Measurements from ENCODE around the gene SLC35G6. TPM values are rescaled to one million over a fixed set of nuclear protein-coding genes. Genes with fewer than 3 reads are reported as not detected.

SLC35G6 gene
- not detected in 2 replicates for total RNA-seq

DNA sequence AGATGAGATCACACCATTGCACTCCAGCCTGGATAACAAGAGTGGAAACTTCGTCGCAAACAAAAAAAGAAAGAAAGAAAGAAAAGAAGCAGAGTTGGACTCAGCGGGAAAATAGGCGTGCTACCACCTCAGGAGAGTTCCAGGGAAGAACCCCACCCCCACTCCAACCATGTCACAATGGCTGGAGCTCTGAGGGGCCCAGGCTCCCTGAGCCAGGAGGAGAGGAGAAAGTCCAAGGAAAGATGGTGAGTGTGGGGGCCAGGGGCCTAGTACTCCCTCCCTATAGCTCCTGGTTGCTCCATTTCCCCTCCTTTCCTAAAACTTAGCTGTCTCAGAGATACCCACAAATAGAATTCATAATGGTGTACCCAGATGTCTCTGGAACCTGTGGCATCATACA lies at the start of gene SLC35G6:
Gene SLC35G6, plus strand, starts transcription at position 172 of the 400 bp plus-strand sequence. Its CDS starts 71 bp downstream, at position 243.

DNA sequence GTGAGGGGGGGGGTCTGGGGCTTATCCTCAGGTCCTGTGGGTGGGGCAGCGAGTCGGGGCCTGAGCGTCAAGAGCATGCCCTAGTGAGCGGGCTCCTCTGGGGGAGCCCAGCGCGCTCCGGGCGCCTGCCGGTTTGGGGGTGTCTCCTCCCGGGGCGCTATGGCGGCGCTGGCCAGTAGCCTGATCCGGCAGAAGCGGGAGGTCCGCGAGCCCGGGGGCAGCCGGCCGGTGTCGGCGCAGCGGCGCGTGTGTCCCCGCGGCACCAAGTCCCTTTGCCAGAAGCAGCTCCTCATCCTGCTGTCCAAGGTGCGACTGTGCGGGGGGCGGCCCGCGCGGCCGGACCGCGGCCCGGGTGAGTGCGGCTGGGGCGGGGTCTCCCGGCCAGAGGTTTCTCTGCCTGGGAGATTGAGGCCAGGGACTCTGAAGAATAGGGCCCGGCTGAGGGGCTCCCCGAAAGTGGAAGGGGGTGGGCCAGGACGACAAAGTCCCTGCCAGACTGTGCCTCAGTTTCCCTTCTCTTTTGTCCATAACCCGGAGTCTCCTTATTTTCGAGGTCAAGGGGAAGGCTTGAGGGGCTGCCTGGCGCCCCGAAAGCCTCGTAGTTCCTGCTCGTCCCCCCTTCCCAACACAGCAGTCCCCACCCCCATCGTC lies 41.7 kb upstream of the SLC35G6 start, which contains the start of gene FGF11:
Gene FGF11, plus strand, starts transcription at position 51 of the 651 bp plus-strand sequence. Its CDS starts 109 bp downstream, at position 160.

DNA sequence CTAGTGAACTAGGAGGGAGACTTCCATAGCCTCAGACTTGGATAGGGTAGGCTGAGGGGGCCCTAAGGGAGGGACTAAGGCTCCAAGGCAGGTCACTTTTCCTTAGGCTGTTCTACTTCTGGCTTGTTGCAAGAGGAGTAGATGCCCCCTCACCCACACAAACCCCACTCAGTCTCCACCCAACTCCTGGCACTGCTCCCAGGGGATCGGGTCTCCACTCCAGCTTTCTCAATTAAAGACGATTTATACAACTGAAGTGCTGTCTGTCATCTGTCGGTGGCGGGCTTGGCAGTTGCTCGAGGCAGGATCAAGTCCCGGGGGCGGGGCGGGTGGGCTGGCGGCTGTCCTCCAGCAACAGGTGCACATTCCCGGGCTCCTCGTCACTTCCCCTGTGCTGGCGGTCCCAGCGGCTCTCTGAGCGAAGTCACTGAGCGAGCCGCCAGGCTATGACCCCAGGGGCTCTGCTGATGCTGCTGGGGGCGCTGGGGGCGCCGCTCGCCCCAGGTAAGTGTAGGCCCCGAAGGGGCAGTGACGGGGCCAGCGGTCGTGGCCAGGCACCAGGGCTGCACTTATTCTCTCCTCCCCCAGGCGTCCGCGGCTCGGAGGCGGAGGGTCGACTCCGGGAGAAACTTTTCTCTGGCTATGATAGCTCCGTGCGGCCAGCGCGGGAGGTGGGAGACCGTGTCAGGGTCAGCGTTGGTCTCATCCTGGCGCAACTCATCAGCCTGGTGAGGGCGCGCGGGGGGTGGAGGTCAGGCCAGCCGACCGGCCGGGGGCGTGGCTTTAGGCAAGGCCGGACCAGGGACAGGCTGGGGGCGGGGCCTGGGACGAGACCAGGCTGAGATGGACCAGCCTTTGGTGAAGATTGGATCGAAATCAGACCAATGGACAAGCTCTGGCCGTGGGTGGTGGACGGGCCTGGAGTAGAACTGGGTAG lies 36.3 kb upstream of the SLC35G6 start, which contains the start of gene CHRNB1:
Gene CHRNB1, plus strand, starts transcription at position 380 of the 937 bp plus-strand sequence. Its CDS starts 67 bp downstream, at position 447.

DNA sequence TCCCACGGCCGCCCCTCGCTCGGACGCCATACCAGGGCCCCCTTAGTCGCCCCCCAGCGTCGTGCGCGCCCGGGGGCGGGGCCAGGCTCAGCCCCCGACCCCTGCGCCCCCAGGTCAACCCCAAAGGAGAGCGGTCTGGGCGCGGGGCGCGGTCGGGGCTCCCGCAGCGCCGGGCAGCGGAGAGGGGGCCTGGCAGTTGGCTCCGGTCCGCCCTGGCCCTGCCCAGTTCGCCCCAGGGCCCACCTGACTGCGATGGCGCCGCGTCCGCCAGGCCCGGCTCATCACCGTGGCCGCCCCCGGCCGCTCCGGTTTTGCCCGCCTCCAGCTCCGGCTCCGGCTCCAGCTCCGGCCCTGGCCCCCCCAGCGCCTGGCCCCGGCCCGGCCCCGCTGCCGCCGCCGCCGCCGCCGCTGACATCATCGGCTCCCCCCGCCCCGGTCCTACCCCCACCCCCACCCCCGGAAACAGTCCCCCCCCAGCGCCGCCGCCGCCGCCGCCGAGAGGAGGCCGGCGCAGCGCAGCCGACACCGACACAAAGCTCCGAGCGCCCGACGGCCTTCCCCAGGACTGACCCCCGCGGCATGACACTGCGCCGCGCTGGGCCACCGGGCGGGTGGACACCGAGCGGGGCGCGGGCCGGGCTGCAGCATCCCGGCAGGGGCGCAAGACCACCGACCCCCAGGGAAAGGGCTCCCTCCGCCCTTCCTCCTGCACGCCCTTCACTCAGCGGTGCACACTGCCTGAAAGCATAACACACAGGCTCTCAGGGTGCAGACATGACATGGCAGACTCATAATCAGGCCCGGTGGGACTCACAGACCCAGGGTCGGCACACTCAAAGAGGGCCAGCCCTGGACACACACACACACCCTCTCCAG lies 1.8 kb upstream of the SLC35G6 start, which contains the start of gene ZBTB4:
Gene ZBTB4, minus strand, starts transcription at position 419 of the 876 bp plus-strand sequence. CDS start 12,830 bp downstream, outside the sequence.

DNA sequence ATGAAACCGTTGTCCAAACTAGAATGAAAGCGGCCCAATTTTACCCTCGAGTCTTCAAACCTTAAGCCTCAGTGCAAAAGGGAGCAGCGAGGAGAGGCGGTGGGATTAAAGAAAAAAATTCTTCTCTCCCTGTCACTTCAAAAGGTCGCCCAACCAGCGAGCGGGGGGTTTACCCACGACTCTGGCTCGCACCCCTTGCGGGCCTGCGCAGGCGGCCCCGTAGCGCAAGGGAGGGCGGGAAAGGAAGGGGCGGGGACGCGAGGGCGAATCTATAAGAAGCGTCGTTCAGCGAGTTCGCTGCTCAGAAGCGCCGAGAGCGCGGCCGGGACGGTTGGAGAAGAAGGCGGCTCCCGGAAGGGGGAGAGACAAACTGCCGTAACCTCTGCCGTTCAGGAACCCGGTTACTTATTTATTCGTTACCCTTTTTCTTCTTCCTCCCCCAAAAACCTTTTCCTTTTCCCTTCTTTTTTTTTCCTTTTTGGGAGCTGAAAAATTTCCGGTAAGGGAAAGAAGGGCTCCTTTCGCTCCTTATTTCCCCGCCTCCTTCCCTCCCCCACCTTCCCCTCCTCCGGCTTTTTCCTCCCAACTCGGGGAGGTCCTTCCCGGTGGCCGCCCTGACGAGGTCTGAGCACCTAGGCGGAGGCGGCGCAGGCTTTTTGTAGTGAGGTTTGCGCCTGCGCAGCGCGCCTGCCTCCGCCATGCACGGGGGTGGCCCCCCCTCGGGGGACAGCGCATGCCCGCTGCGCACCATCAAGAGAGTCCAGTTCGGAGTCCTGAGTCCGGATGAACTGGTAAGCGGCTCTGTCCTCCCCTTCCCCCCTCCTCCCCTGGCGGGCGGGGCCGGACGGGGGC lies 3.0 kb downstream of the SLC35G6 start, which contains the start of gene POLR2A:
Gene POLR2A, plus strand, starts transcription at position 300 of the 852 bp plus-strand sequence.

Other genes with a start within 250 kb of the SLC35G6 start
- gene DVL2, start 246.9 kb upstream of the SLC35G6 start, total RNA-seq = 60.4 and 61.2 TPM in 2 replicates
- 33.0 and 41.3 TPM in 2 replicates for gene PHF23, start 242.0 kb upstream of the SLC35G6 start, total RNA-seq
- 153 and 179 TPM in 2 replicates for gene GABARAP, start 239.0 kb upstream of the SLC35G6 start, total RNA-seq
- 32.1 and 51.9 TPM in 2 replicates for gene CTDNEP1, start 229.7 kb upstream of the SLC35G6 start, total RNA-seq
- 23.2 and 30.9 TPM in 2 replicates for gene ELP5, start 229.2 kb upstream of the SLC35G6 start, total RNA-seq
- gene CLDN7, start 219.0 kb upstream of the SLC35G6 start, total RNA-seq = 0.60 TPM in 1 of 2 replicates, not detected in the other
- gene SLC2A4, start 199.7 kb upstream of the SLC35G6 start, total RNA-seq = not detected in 2 replicates
- gene YBX2, start 186.8 kb upstream of the SLC35G6 start, total RNA-seq = not detected in 2 replicates
- 513 and 520 TPM in 2 replicates for gene EIF5A, start 173.8 kb upstream of the SLC35G6 start, total RNA-seq
- 24.6 and 29.5 TPM in 2 replicates for gene GPS2, start 166.1 kb upstream of the SLC35G6 start, total RNA-seq
- 20.8 and 24.0 TPM in 2 replicates for gene NEURL4, start 152.1 kb upstream of the SLC35G6 start, total RNA-seq
- 0.09 and 4.8 TPM in 2 replicates for gene ACAP1, start 144.9 kb upstream of the SLC35G6 start, total RNA-seq
- gene KCTD11, start 129.3 kb upstream of the SLC35G6 start, total RNA-seq = 14.6 and 15.1 TPM in 2 replicates
- gene TMEM95, start 126.3 kb upstream of the SLC35G6 start, total RNA-seq = not detected in 2 replicates
- gene TNK1, start 100.4 kb upstream of the SLC35G6 start, total RNA-seq = 0.09 and 1.2 TPM in 2 replicates
- gene PLSCR3, start 86.9 kb upstream of the SLC35G6 start, total RNA-seq = 22.3 and 65.3 TPM in 2 replicates
- gene TMEM256, start 77.3 kb upstream of the SLC35G6 start, total RNA-seq = 34.6 and 80.8 TPM in 2 replicates
- 15.1 and 24.1 TPM in 2 replicates for gene NLGN2, start 73.6 kb upstream of the SLC35G6 start, total RNA-seq
- gene SPEM1, start 61.1 kb upstream of the SLC35G6 start, total RNA-seq = not detected in 2 replicates
- not detected in 2 replicates for gene SPEM2, start 55.8 kb upstream of the SLC35G6 start, total RNA-seq
- not detected in 2 replicates for gene SPEM3, start 52.6 kb upstream of the SLC35G6 start, total RNA-seq
- 1.8 and 3.6 TPM in 2 replicates for gene TMEM102, start 46.0 kb upstream of the SLC35G6 start, total RNA-seq
- gene FGF11, start 41.9 kb upstream of the SLC35G6 start, total RNA-seq = 5.3 and 7.2 TPM in 2 replicates
- 3.4 and 6.2 TPM in 2 replicates for gene CHRNB1, start 36.4 kb upstream of the SLC35G6 start, total RNA-seq
- 19.6 and 28.2 TPM in 2 replicates for gene ZBTB4, start 1.8 kb upstream of the SLC35G6 start, total RNA-seq
- 89.1 and 138 TPM in 2 replicates for gene POLR2A, start 2.9 kb downstream of the SLC35G6 start, total RNA-seq
- gene TNFSF12, start 67.6 kb downstream of the SLC35G6 start, total RNA-seq = 7.4 and 16.3 TPM in 2 replicates
- 0.83 TPM in 1 of 2 replicates, not detected in the other for gene TNFSF13, start 77.3 kb downstream of the SLC35G6 start, total RNA-seq
- 64.1 and 68.3 TPM in 2 replicates for gene SENP3, start 80.5 kb downstream of the SLC35G6 start, total RNA-seq
- 5.6 and 14.5 TPM in 2 replicates for gene CD68, start 98.2 kb downstream of the SLC35G6 start, total RNA-seq
- gene MPDU1, start 102.4 kb downstream of the SLC35G6 start, total RNA-seq = 66.1 and 69.8 TPM in 2 replicates
- 0.30 and 0.32 TPM in 2 replicates for gene SOX15, start 108.6 kb downstream of the SLC35G6 start, total RNA-seq
- gene FXR2, start 133.5 kb downstream of the SLC35G6 start, total RNA-seq = 50.5 and 56.3 TPM in 2 replicates
- 18.7 and 37.4 TPM in 2 replicates for gene SAT2, start 146.4 kb downstream of the SLC35G6 start, total RNA-seq
- gene SHBG, start 148.7 kb downstream of the SLC35G6 start, total RNA-seq = 0.37 TPM in 1 of 2 replicates, not detected in the other
- gene ATP1B2, start 169.5 kb downstream of the SLC35G6 start, total RNA-seq = not detected in 2 replicates
- 31.2 and 43.6 TPM in 2 replicates for gene TP53, start 206.0 kb downstream of the SLC35G6 start, total RNA-seq
- 3.0 and 4.3 TPM in 2 replicates for gene WRAP53, start 207.0 kb downstream of the SLC35G6 start, total RNA-seq
- under 0.01 and 0.23 TPM in 2 replicates for gene EFNB3, start 223.8 kb downstream of the SLC35G6 start, total RNA-seq
- gene DNAH2, start 236.3 kb downstream of the SLC35G6 start, total RNA-seq = under 0.01 and 0.05 TPM in 2 replicates